ENCODE data around the gene PRDM15. TPM values are rescaled to one million over a fixed set of nuclear protein-coding genes. Genes with fewer than 3 reads are reported as not detected.

PRDM15 gene
- total RNA-seq, 2 experiments from 2014 or later = 19.7 to 30.2 TPM

DNA sequence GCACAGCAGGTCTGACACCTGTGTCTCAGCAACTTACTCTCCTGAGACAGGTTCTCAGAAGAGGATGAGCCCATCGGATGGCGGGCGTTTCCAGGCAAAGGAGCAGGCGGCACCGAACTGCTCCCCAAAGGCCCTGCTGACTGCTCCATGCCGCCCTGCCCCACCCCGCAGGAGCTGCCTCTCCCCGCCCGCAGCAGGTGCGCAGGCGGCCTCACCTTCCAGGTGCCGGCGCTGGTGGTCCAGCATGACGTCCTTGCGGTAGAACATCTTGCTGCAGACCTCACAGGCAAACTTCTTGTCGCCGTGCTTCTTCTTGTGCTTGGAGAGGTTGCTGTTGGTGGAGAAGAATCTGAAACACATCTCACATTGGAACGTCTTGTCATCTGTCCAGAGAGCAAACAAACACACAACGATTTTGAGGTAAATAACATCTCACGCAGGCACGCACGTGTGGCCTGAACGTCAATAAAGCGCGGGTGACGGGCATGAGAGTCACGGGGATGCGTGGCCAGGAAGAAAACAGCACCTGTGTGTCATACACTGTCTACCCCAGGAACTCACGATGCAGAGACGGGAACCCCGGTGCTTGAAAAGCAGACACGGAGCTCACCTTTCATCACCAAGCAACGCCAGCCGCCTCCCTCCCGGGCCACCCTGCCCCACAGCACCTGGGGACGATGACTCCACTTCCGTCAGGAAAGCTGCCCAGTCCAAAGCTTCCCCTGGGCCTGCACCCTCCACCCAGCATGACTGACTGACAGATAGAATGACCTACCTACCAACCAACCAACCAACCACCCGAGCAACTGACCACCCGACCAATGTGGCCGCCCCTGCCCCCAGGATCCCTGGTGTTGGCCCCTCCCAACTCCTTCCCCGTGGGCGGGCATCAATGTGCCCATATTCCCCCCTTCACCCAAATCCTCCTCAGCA is 50.9 kb downstream of the PRDM15 start:
- peak; percentile 47 for DNase-seq (ENCODE audit: low spot score)
- intact Hi-C loops (cut with micrococcal nuclease; ENCODE audit: unreplicated experiment) = no loop called here
- TF ChIP-seq, protein P1, sequence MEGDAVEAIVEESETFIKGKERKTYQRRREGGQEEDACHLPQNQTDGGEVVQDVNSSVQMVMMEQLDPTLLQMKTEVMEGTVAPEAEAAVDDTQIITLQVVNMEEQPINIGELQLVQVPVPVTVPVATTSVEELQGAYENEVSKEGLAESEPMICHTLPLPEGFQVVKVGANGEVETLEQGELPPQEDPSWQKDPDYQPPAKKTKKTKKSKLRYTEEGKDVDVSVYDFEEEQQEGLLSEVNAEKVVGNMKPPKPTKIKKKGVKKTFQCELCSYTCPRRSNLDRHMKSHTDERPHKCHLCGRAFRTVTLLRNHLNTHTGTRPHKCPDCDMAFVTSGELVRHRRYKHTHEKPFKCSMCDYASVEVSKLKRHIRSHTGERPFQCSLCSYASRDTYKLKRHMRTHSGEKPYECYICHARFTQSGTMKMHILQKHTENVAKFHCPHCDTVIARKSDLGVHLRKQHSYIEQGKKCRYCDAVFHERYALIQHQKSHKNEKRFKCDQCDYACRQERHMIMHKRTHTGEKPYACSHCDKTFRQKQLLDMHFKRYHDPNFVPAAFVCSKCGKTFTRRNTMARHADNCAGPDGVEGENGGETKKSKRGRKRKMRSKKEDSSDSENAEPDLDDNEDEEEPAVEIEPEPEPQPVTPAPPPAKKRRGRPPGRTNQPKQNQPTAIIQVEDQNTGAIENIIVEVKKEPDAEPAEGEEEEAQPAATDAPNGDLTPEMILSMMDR (conservative IDR thresholded peaks at IDR 0.05; ENCODE audit: low read length) = no peak
- no peak for TF ChIP-seq EZH2phosphoT487 (IDR thresholded peaks at IDR 0.05; ENCODE audit: borderline replicate concordance, low read depth, low read length)
- Histone ChIP-seq H2AFZ (ENCODE audit: low read length) (no peak overlapping the region), H3K4me2 (ENCODE audit: low read length) (no peak overlapping the region), H3K9me3 (ENCODE audit: low read length) (no peaks in the 10 kb centered on the region), H3K79me2 (ENCODE audit: insufficient read depth, low read depth, low read length) (no peaks in the 10 kb centered on the region), H3K4me3 (ENCODE audit: low read depth, low read length, poor library complexity, severe bottlenecking) (no peak overlapping the region), H3K36me3 (ENCODE audit: insufficient read depth, low read length) (peaks cover 52% of the 10 kb centered on the region), H3K27ac (ENCODE audit: low read depth, low read length, poor library complexity, severe bottlenecking) (peak overlapping the region; percentile 20), H3K4me1 (ENCODE audit: insufficient read depth, low read length, poor library complexity, severe bottlenecking) (peaks cover 25% of the 10 kb centered on the region), H3K9me2 (ENCODE audit: insufficient read depth, low read length) (no peaks in the 10 kb centered on the region), H4K20me1 (ENCODE audit: insufficient read depth, low read length) (no peaks in the 10 kb centered on the region)
- CTCF ChIA-PET (ENCODE audit: unreplicated experiment) = no interaction called here
- BruUV-seq (replicated peaks) = no TSS peak
- POLR2A ChIA-PET = interaction anchor here (0.6 kb wide), 1 partner anchor 41 kb away, joined by 6 read pairs; no protein-coding TSS in a partner anchor

DNA sequence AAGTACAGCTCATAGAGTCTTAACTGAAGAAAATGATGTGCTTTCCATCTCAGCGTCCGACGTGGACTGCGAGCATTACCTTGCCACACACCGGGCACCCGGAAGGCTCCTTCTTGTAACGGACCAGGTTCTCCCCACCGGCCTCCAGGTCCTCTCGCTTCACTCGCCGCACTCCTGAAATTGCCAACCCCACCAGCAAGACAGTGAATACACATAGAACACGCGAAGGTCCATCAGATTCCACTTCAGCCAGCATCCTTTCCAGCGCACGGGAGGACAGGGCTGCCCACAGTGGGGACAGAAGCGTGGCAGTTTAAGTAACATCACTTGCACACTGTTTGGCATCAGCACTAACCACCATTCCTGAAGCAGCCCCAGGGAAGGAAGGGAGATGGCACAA is 53.3 kb downstream of the PRDM15 start:
- H3K4me2 ChIP-seq (ENCODE audit: low read length) = no peak overlapping the region
- ChIA-PET CTCF (ENCODE audit: unreplicated experiment) (no interaction called here), POLR2A (interaction anchor here (0.5 kb wide), 1 partner anchor 9 kb away, joined by 3 read pairs; no protein-coding TSS in a partner anchor)
- peaks cover 51% of the 10 kb centered on the region for H3K36me3 ChIP-seq (ENCODE audit: insufficient read depth, low read length)
- no peaks in the 10 kb centered on the region for H3K9me3 ChIP-seq (ENCODE audit: low read length)
- H3K79me2 ChIP-seq (ENCODE audit: insufficient read depth, low read depth, low read length) = no peaks in the 10 kb centered on the region
- H2AFZ ChIP-seq (ENCODE audit: low read length) = no peak overlapping the region
- H3K4me3 ChIP-seq (ENCODE audit: low read depth, low read length, poor library complexity, severe bottlenecking) = no peak overlapping the region
- intact Hi-C loops (cut with micrococcal nuclease; ENCODE audit: unreplicated experiment) = no loop called here
- no peak for DNase-seq (ENCODE audit: low spot score)
- peaks cover 13% of the 10 kb centered on the region for H3K4me1 ChIP-seq (ENCODE audit: insufficient read depth, low read length, poor library complexity, severe bottlenecking)
- TF ChIP-seq, protein P1 (conservative IDR thresholded peaks at IDR 0.05; ENCODE audit: low read length) = no peak
- TF ChIP-seq EZH2phosphoT487 (IDR thresholded peaks at IDR 0.05; ENCODE audit: borderline replicate concordance, low read depth, low read length) = no peak
- H3K9me2 ChIP-seq (ENCODE audit: insufficient read depth, low read length) = no peaks in the 10 kb centered on the region
- no peaks in the 10 kb centered on the region for H4K20me1 ChIP-seq (ENCODE audit: insufficient read depth, low read length)
- no TSS peak for BruUV-seq (replicated peaks)
- no peak overlapping the region for H3K27ac ChIP-seq (ENCODE audit: low read depth, low read length, poor library complexity, severe bottlenecking)

DNA sequence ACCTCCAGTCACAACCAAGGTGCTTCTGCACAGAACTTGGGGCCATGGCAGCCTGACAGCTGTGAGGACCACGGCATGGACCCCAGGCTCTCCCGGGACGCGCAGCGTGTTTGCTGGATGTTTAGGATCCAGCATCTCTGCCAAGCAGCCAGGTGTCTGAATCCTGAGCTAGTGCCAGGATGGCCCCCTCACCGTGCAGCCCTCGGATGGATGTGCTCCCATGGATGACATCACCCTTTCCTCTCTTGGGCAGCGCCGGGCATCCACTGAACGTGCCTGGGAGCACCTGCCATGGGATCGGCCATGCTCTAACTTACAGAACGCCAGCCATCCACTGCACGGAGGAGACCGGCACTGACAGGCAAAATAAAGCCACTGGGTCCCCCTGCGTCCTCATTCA is 53.9 kb downstream of the PRDM15 start:
- TF ChIP-seq EZH2phosphoT487 (IDR thresholded peaks at IDR 0.05; ENCODE audit: borderline replicate concordance, low read depth, low read length) = no peak
- TF ChIP-seq, protein P1 (conservative IDR thresholded peaks at IDR 0.05; ENCODE audit: low read length) = no peak
- intact Hi-C loops (cut with micrococcal nuclease; ENCODE audit: unreplicated experiment) = no loop called here
- H3K4me2 ChIP-seq (ENCODE audit: low read length) = no peak overlapping the region

More for the DNA sequence above, 53.9 kb downstream of the PRDM15 start:
- no peak overlapping the region for H2AFZ ChIP-seq (ENCODE audit: low read length)
- no peak overlapping the region for H3K4me3 ChIP-seq (ENCODE audit: low read depth, low read length, poor library complexity, severe bottlenecking)
- ChIA-PET CTCF (ENCODE audit: unreplicated experiment) (no interaction called here), POLR2A (no interaction called here)
- no peaks in the 10 kb centered on the region for H3K79me2 ChIP-seq (ENCODE audit: insufficient read depth, low read depth, low read length)
- peaks cover 56% of the 10 kb centered on the region for H3K36me3 ChIP-seq (ENCODE audit: insufficient read depth, low read length)
- H3K9me3 ChIP-seq (ENCODE audit: low read length) = no peaks in the 10 kb centered on the region
- no peaks in the 10 kb centered on the region for H4K20me1 ChIP-seq (ENCODE audit: insufficient read depth, low read length)
- no TSS peak for BruUV-seq (replicated peaks)
- peaks cover 13% of the 10 kb centered on the region for H3K4me1 ChIP-seq (ENCODE audit: insufficient read depth, low read length, poor library complexity, severe bottlenecking)
- H3K9me2 ChIP-seq (ENCODE audit: insufficient read depth, low read length) = no peaks in the 10 kb centered on the region
- no peak for DNase-seq (ENCODE audit: low spot score)
- no peak overlapping the region for H3K27ac ChIP-seq (ENCODE audit: low read depth, low read length, poor library complexity, severe bottlenecking)
